Stimulated activated CD4-positive, alpha-beta T cell treated with anti-CD3 and anti-CD28 coated beads, TNF-alpha, amount 100 ng/mL, for 48 hours (primary cell): ENCODE data around the gene DRG1.
"Not testable (repeated sequence)": the region's sequence is repeated elsewhere in the genome, so short reads cannot be mapped to it uniquely, and the experiment has no call there.

Experiments
- DNase-seq, 3 donors: peaks; one replicate each; pipeline ENCODE4 v3.0.0-alpha.2; 2020; ENCODE audit warnings: low read depth in 3 of 3

DRG1 gene

GRCh38 chr22:31399211-31400022, at the start of gene DRG1:
Gene DRG1 (plus strand): TSS chr22:31399604. CDS start chr22:31399684, 80 bp downstream.
- DNase-seq, result peak; percentile 95 to 97 (median 95)

- no peak for DNase-seq
These were observed 49.4 kb upstream of the DRG1 start for GRCh38 chr22:31349960-31350359.

GRCh38 chr22:31350410-31350863, 49.0 kb upstream of the DRG1 start:
- no peak for DNase-seq

- no peak for DNase-seq
These were observed 44.9 kb upstream of the DRG1 start for GRCh38 chr22:31354515-31354914.

GRCh38 chr22:31360029-31360428, 39.4 kb upstream of the DRG1 start:
- DNase-seq, result no peak

GRCh38 chr22:31361743-31362142, 37.7 kb upstream of the DRG1 start:
- no peak for DNase-seq

GRCh38 chr22:31363885-31364465, 35.4 kb upstream of the DRG1 start:
- no peak for DNase-seq

GRCh38 chr22:31367426-31367825, 32.0 kb upstream of the DRG1 start:
- DNase-seq, result no peak

- no peak for DNase-seq
These were observed 21.8 kb upstream of the DRG1 start for GRCh38 chr22:31377612-31378011.

- no peak for DNase-seq
These were observed 21.3 kb upstream of the DRG1 start for GRCh38 chr22:31378123-31378522.

- DNase-seq, result not testable (repeated sequence)
These were observed 20.8 kb upstream of the DRG1 start for GRCh38 chr22:31378651-31379050.

- peak in 1 of 3 donors; percentile 2 for DNase-seq
These were observed 5.5 kb upstream of the DRG1 start for GRCh38 chr22:31393893-31394292.

GRCh38 chr22:31394326-31394725, 5.1 kb upstream of the DRG1 start:
- DNase-seq, result no peak

GRCh38 chr22:31398231-31398630, 1.2 kb upstream of the DRG1 start:
- no peak for DNase-seq

- no peak for DNase-seq
These were observed 606 bp downstream of the DRG1 start for GRCh38 chr22:31400023-31400397.

- DNase-seq, result not testable (repeated sequence)
These were observed 2.9 kb downstream of the DRG1 start for GRCh38 chr22:31402350-31402749.

- DNase-seq, result no peak
These were observed 26.1 kb downstream of the DRG1 start for GRCh38 chr22:31425331-31426050.

- DNase-seq, result no peak
These were observed 32.5 kb downstream of the DRG1 start for GRCh38 chr22:31431950-31432349.

- DNase-seq, result no peak
These were observed 36.7 kb downstream of the DRG1 start for GRCh38 chr22:31436132-31436531.

GRCh38 chr22:31439808-31440207, 40.4 kb downstream of the DRG1 start:
- DNase-seq, result no peak

GRCh38 chr22:31440681-31441080, 41.3 kb downstream of the DRG1 start:
- DNase-seq, result no peak

GRCh38 chr22:31441652-31442051, 42.2 kb downstream of the DRG1 start:
- DNase-seq, result no peak
